T47D (cell line): ENCODE results near the gene EPG5.

ENCODE experiments used
- DNase-seq, 2 experiments: peaks; one replicate each; pipeline versions ENCODE4 v3.0.0 to v3.0.0-alpha.2; 2011 to 2012; ENCODE audit warnings: low read depth in 1 of 2, low spot score in 1 of 2
- JUND ChIP-seq: IDR thresholded peaks from 2 replicates; pipeline ENCODE4 v1.6.1; 2012; ENCODE audit warnings: low read depth
- in situ Hi-C: cut with HindIII; loops from 2 replicates; pipeline ENCODE4 v1.10.0; 2016; ENCODE audit warnings: low sequenced_read_pairs, low pct_unique_long_range_greater_than_20kb

The EPG5 gene, protein sequence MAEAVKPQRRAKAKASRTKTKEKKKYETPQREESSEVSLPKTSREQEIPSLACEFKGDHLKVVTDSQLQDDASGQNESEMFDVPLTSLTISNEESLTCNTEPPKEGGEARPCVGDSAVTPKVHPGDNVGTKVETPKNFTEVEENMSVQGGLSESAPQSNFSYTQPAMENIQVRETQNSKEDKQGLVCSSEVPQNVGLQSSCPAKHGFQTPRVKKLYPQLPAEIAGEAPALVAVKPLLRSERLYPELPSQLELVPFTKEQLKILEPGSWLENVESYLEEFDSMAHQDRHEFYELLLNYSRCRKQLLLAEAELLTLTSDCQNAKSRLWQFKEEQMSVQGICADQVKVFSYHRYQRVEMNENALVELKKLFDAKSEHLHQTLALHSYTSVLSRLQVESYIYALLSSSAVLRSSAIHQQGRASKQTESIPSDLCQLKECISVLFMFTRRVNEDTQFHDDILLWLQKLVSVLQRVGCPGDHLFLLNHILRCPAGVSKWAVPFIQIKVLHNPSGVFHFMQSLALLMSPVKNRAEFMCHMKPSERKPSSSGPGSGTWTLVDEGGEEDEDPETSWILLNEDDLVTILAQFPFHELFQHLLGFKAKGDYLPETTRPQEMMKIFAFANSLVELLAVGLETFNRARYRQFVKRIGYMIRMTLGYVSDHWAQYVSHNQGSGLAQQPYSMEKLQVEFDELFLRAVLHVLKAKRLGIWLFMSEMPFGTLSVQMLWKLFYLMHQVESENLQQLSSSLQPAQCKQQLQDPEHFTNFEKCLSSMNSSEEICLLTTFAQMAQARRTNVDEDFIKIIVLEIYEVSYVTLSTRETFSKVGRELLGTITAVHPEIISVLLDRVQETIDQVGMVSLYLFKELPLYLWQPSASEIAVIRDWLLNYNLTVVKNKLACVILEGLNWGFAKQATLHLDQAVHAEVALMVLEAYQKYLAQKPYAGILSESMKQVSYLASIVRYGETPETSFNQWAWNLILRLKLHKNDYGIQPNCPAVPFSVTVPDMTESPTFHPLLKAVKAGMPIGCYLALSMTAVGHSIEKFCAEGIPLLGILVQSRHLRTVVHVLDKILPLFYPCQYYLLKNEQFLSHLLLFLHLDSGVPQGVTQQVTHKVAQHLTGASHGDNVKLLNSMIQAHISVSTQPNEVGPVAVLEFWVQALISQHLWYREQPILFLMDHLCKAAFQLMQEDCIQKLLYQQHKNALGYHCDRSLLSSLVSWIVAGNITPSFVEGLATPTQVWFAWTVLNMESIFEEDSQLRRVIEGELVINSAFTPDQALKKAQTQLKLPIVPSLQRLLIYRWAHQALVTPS (N-terminal part only)

GRCh38 chr18:45967007-45967706 is at the start of gene EPG5:
TSS of gene EPG5 (minus strand) at chr18:45967329. CDS start at chr18:45967239, 90 bp downstream.
- in situ Hi-C loops = no loop called here
- DNase-seq = peak; percentile 64 to 95
- no peak for TF ChIP-seq JUND

GRCh38 chr18:46013484-46014189 is 46.5 kb upstream of the EPG5 start:
- in situ Hi-C loops = no loop called here
- no peak for TF ChIP-seq JUND
- no peak for DNase-seq

GRCh38 chr18:46010676-46011075 is 43.5 kb upstream of the EPG5 start:
- no peak for DNase-seq
- TF ChIP-seq JUND = no peak
- in situ Hi-C loops = no loop called here

DNA sequence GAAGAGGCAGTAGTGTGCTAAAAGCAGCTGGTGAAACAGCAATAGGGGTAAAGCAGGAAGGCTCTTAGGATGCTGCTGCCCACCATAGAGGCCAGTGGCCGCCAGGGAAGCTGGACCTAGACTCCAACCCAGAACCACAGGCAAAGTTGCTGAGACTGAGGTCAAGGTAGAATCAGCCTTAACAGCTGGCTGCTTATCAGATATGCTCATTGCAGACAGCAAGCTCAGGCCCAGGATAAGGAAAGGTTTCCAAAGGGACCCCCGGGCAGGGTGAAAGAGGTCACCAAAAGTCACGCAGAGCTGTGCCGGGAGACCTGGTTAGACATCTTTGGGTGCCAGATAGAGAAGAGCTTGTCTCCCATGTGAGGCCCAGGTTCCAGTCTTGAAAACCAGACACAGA is 42.9 kb upstream of the EPG5 start:
- TF ChIP-seq JUND = no peak
- DNase-seq = no peak
- in situ Hi-C loops = no loop called here

DNA sequence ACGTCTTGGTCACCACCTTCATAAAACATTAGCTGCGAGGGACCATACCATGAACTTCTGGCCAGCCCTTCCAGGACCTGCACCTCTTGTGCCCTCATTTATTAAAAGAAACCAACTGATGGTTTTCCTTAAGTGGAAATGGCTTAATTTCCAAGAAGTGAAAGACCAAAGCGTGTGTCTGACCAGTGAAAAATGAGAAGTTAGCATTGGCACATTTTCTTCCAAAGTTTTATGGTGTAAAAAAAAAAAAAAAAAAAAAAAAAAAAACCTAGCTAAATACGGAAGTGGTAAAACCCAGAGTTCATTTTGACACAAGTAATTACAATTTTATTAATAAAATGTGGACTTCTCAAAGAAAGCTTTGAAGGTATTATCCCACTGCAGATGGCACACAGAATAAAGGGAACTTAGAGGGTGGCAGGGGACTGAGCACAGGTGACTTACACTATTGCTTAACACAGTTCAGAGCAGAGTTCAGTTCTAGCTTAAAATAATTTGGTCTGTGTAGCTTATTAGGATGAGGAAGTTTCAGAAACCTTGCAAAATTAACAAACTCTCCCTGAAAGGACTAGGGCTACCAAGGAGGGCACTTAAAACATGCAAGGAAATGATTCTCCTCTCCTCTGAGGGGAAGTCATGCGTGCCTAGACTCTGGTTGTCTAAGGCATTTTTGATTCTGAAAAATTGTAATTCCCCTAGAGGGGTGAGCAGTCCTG is 42.2 kb upstream of the EPG5 start:
- TF ChIP-seq JUND = no peak
- no peak for DNase-seq
- in situ Hi-C loops = no loop called here

DNA sequence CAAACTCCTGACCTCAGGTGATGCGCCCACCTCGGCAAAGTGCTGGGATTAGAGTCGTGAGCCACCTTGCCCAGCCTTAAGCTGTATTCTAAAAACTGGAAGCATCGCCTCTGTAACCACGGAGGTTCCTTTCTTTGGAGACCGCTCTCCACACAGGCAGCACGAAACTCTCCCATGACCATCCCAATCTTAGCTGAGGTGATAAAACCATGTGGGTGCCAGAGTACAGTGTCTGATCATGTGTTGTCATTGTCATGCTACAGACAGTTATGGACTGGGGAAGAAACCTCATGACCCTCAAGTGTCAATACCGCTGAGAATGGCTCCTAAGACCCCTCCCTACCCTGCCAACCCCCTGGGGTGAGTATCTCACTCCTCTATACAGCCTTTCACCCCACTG is 41.4 kb upstream of the EPG5 start:
- DNase-seq = no peak
- in situ Hi-C loops = no loop called here

GRCh38 chr18:46007165-46007564 is 40.0 kb upstream of the EPG5 start:
- DNase-seq = no peak
- in situ Hi-C loops = no loop called here
- no peak for TF ChIP-seq JUND

More for the DNA sequence above, 41.4 kb upstream of the EPG5 start:
- no peak for TF ChIP-seq JUND

GRCh38 chr18:46002934-46003333 is 35.8 kb upstream of the EPG5 start:
- no peak for TF ChIP-seq JUND
- no peak for DNase-seq
- in situ Hi-C loops = no loop called here

DNA sequence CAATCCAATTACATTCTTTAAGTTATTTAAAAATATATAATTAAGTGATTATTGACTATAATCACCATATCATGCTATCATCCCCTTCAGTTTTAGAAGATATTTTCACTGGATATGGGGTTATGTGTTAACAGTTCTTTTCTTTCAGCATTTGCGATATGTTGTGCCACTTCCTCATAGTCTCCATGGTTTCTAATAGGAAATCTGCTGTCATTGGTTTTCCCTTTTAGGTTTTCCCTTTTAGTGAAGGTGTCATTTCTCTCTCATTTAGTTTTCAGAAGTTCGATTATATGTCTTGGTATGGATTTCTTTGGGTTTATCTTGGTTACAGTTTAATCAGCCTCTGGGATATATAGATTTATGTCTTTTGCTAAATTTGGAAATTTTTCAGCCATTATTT is 34.8 kb upstream of the EPG5 start:
- DNase-seq = no peak
- in situ Hi-C loops = no loop called here
- TF ChIP-seq JUND = no peak

GRCh38 chr18:46001074-46001473 is 33.9 kb upstream of the EPG5 start:
- no peak for TF ChIP-seq JUND
- no peak for DNase-seq
- in situ Hi-C loops = no loop called here

GRCh38 chr18:45999536-45999935 is 32.4 kb upstream of the EPG5 start:
- no peak for TF ChIP-seq JUND
- no peak for DNase-seq
- in situ Hi-C loops = no loop called here
